ENCODE results near the gene FAM32A. TPM values are rescaled to one million over a fixed set of nuclear protein-coding genes. Genes with fewer than 3 reads are reported as not detected.

The FAM32A gene
- total RNA-seq, 1 donor from 2014 or later, result 106 TPM

GRCh38 chr19:16142032-16142580 lies 43.1 kb upstream of the FAM32A start:
- Histone ChIP-seq H4K20me1 (ENCODE audit: insufficient read depth, low read length) (no peaks in the 10 kb centered on the region), H3K27me3 (ENCODE audit: insufficient read depth, low read length) (no peaks in the 10 kb centered on the region), H3K9ac (ENCODE audit: low read length) (no peak overlapping the region), H2AFZ (ENCODE audit: low read depth, low read length) (no peak overlapping the region), H3K27ac (ENCODE audit: low read depth, low read length) (no peak overlapping the region), H3K79me2 (ENCODE audit: insufficient read depth, low read length) (no peaks in the 10 kb centered on the region), H3K4me2 (ENCODE audit: low read length) (no peak overlapping the region), H3K4me1 (ENCODE audit: insufficient read depth, low read length) (no peaks in the 10 kb centered on the region), H3K36me3 (ENCODE audit: insufficient read depth, low read length) (no peaks in the 10 kb centered on the region), H3K4me3 (ENCODE audit: insufficient read depth, low read depth, low read length) (no peak overlapping the region), H3K9me3 (ENCODE audit: insufficient read depth, low read depth, low read length) (no peaks in the 10 kb centered on the region)
- Mint-ChIP-seq H3K27me3 (ENCODE audit: low read depth, unreplicated experiment) (peaks cover 20% of the 10 kb centered on the region), H3K27ac (ENCODE audit: unreplicated experiment) (no peak overlapping the region), H3K9me3 (ENCODE audit: unreplicated experiment) (peaks cover 2% of the 10 kb centered on the region), H3K36me3 (ENCODE audit: low read depth, unreplicated experiment) (peaks cover 2% of the 10 kb centered on the region), H3K4me3 (ENCODE audit: unreplicated experiment) (no peak overlapping the region), H3K4me1 (ENCODE audit: low read depth, unreplicated experiment) (no peaks in the 10 kb centered on the region)
- FAIRE-seq, result no peak
- TF ChIP-seq, protein P1, sequence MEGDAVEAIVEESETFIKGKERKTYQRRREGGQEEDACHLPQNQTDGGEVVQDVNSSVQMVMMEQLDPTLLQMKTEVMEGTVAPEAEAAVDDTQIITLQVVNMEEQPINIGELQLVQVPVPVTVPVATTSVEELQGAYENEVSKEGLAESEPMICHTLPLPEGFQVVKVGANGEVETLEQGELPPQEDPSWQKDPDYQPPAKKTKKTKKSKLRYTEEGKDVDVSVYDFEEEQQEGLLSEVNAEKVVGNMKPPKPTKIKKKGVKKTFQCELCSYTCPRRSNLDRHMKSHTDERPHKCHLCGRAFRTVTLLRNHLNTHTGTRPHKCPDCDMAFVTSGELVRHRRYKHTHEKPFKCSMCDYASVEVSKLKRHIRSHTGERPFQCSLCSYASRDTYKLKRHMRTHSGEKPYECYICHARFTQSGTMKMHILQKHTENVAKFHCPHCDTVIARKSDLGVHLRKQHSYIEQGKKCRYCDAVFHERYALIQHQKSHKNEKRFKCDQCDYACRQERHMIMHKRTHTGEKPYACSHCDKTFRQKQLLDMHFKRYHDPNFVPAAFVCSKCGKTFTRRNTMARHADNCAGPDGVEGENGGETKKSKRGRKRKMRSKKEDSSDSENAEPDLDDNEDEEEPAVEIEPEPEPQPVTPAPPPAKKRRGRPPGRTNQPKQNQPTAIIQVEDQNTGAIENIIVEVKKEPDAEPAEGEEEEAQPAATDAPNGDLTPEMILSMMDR (IDR thresholded peaks at IDR 0.05; ENCODE audit: insufficient read depth, low read depth, low read length), result no peak
- TF ChIP-seq EZH2 (IDR thresholded peaks at IDR 0.05; ENCODE audit: insufficient read depth, low read length), result no peak
- DNase-seq (ENCODE audit: low read depth), result no peak

DNA sequence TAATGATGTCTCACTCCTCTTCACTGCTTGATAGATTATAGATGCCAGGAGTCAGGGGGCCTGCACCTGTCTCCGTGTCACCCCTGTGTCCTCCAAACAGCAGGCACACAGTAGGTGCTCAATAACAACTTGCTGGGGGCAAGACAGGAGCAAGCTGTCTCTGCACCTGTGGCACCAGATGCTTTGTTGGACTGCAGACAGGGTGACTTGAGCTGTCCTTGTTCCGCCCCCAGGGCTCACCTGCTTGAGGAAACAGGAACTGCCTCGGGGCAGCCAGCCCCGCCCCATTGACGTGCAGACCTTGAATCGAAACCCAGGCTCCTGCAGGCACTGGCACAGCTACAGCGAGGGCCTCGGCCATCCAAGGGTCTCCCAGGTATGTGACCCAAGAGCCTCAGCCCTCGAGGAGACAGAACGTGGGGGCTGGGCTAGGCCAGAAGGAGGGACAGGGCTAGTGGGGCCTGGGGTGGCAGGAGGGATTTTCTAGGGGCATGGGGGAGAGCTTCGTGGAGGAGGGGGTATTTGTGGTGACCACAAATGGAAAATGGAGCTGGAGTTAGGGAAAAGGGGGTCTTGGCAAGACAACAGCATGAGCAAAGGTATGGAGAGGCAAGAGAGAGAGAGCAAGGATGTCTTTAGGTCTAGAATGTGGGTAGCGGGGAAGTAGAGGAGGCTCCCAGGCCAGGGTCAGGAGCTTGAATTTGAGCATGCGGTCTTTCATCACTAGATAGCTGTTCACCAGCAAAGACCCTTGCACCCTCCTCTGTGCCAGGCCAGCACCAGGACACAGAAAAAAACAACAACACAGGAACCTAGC lies 41.6 kb upstream of the FAM32A start, which contains the start of gene HSH2D:
Gene HSH2D (plus strand): TSS at position 287 of the 817 bp plus-strand sequence. CDS start 5,066 bp downstream, outside the sequence.
- no peaks in the 10 kb centered on the region for H3K4me1 Mint-ChIP-seq (ENCODE audit: low read depth, unreplicated experiment)
- Histone ChIP-seq H4K20me1 (ENCODE audit: insufficient read depth, low read length) (no peaks in the 10 kb centered on the region), H3K9ac (ENCODE audit: low read length) (no peak within 1 kb of the TSS), H3K4me2 (ENCODE audit: low read length) (no peak within 1 kb of the TSS), H3K27me3 (ENCODE audit: insufficient read depth, low read length) (no peaks in the 10 kb centered on the region), H2AFZ (ENCODE audit: low read depth, low read length) (no peak within 1 kb of the TSS), H3K79me2 (ENCODE audit: insufficient read depth, low read length) (no peaks in the 10 kb centered on the region), H3K4me1 (ENCODE audit: insufficient read depth, low read length) (no peaks in the 10 kb centered on the region), H3K4me3 (ENCODE audit: insufficient read depth, low read depth, low read length) (no peak within 1 kb of the TSS), H3K27ac (ENCODE audit: low read depth, low read length) (no peak within 1 kb of the TSS), H3K36me3 (ENCODE audit: insufficient read depth, low read length) (no peaks in the 10 kb centered on the region), H3K9me3 (ENCODE audit: insufficient read depth, low read depth, low read length) (no peaks in the 10 kb centered on the region)
- H3K27me3 Mint-ChIP-seq (ENCODE audit: low read depth, unreplicated experiment), result peaks cover 18% of the 10 kb centered on the region
- FAIRE-seq (no peak), DNase-seq (ENCODE audit: low read depth) (no peak)
- H3K36me3 Mint-ChIP-seq (ENCODE audit: low read depth, unreplicated experiment), result peaks cover 2% of the 10 kb centered on the region
- H3K4me3 Mint-ChIP-seq (ENCODE audit: unreplicated experiment), result no peak within 1 kb of the TSS
- no peak within 1 kb of the TSS for H3K27ac Mint-ChIP-seq (ENCODE audit: unreplicated experiment)
- H3K9me3 Mint-ChIP-seq (ENCODE audit: unreplicated experiment), result peaks cover 2% of the 10 kb centered on the region
- TF ChIP-seq, protein P1 (IDR thresholded peaks at IDR 0.05; ENCODE audit: insufficient read depth, low read depth, low read length), result no peak
- no peak for TF ChIP-seq EZH2 (IDR thresholded peaks at IDR 0.05; ENCODE audit: insufficient read depth, low read length)

GRCh38 chr19:16144216-16144581 lies 41.0 kb upstream of the FAM32A start:
- TF ChIP-seq, protein P1 (IDR thresholded peaks at IDR 0.05; ENCODE audit: insufficient read depth, low read depth, low read length), result no peak
- no peak for TF ChIP-seq EZH2 (IDR thresholded peaks at IDR 0.05; ENCODE audit: insufficient read depth, low read length)

More at GRCh38 chr19:16144216-16144581, 41.0 kb upstream of the FAM32A start:
- peaks cover 16% of the 10 kb centered on the region for H3K27me3 Mint-ChIP-seq (ENCODE audit: low read depth, unreplicated experiment)
- no peaks in the 10 kb centered on the region for H3K4me1 ChIP-seq (ENCODE audit: insufficient read depth, low read length)
- no peak overlapping the region for H3K4me3 ChIP-seq (ENCODE audit: insufficient read depth, low read depth, low read length)
- H3K9me3 ChIP-seq (ENCODE audit: insufficient read depth, low read depth, low read length), result no peaks in the 10 kb centered on the region
- no peak overlapping the region for H3K4me3 Mint-ChIP-seq (ENCODE audit: unreplicated experiment)
- DNase-seq (ENCODE audit: low read depth) (no peak), FAIRE-seq (no peak)
- peaks cover 2% of the 10 kb centered on the region for H3K36me3 Mint-ChIP-seq (ENCODE audit: low read depth, unreplicated experiment)
- no peak overlapping the region for H2AFZ ChIP-seq (ENCODE audit: low read depth, low read length)
- no peaks in the 10 kb centered on the region for H3K79me2 ChIP-seq (ENCODE audit: insufficient read depth, low read length)
- no peaks in the 10 kb centered on the region for H3K27me3 ChIP-seq (ENCODE audit: insufficient read depth, low read length)
- no peaks in the 10 kb centered on the region for H4K20me1 ChIP-seq (ENCODE audit: insufficient read depth, low read length)
- H3K9me3 Mint-ChIP-seq (ENCODE audit: unreplicated experiment), result peaks cover 2% of the 10 kb centered on the region
- no peak overlapping the region for H3K9ac ChIP-seq (ENCODE audit: low read length)
- no peaks in the 10 kb centered on the region for H3K4me1 Mint-ChIP-seq (ENCODE audit: low read depth, unreplicated experiment)
- no peak overlapping the region for H3K27ac ChIP-seq (ENCODE audit: low read depth, low read length)
- no peak overlapping the region for H3K27ac Mint-ChIP-seq (ENCODE audit: unreplicated experiment)
- no peaks in the 10 kb centered on the region for H3K36me3 ChIP-seq (ENCODE audit: insufficient read depth, low read length)
- no peak overlapping the region for H3K4me2 ChIP-seq (ENCODE audit: low read length)

All from astrocyte (in vitro differentiated cells and primary cell).